ENCODE measurements around the gene SUMO1.

SUMO1 gene

DNA sequence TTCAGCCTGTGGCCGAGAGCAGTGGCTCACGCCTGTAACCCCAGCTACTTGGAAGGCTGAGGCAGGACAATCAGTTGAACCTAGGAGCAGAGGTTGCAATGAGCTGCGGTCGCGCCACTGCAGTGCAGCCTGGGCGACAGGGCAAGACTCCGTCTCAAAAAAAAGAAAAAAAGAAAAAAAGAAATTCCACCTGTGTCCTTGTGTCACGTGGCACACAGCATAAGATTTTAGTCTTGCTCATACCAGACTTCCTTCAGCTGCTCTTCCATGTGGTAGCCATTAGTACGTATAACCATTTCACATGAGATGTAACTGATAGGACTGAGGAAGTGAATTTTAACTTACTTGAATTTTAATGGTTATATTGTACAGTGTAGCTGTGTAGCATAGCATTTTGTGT, 31.2 kb upstream of the SUMO1 start:
- TF ChIP-seq, protein P1, sequence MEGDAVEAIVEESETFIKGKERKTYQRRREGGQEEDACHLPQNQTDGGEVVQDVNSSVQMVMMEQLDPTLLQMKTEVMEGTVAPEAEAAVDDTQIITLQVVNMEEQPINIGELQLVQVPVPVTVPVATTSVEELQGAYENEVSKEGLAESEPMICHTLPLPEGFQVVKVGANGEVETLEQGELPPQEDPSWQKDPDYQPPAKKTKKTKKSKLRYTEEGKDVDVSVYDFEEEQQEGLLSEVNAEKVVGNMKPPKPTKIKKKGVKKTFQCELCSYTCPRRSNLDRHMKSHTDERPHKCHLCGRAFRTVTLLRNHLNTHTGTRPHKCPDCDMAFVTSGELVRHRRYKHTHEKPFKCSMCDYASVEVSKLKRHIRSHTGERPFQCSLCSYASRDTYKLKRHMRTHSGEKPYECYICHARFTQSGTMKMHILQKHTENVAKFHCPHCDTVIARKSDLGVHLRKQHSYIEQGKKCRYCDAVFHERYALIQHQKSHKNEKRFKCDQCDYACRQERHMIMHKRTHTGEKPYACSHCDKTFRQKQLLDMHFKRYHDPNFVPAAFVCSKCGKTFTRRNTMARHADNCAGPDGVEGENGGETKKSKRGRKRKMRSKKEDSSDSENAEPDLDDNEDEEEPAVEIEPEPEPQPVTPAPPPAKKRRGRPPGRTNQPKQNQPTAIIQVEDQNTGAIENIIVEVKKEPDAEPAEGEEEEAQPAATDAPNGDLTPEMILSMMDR (IDR thresholded peaks at IDR 0.05) = no peak
- Mint-ChIP-seq H3K9me3 (no peaks in the 10 kb centered on the region), H3K4me1 (peaks cover 7% of the 10 kb centered on the region), H3K27me3 (ENCODE audit: low read depth, poor library complexity) (no peaks in the 10 kb centered on the region), H3K36me3 (ENCODE audit: low read depth) (peaks cover 9% of the 10 kb centered on the region), H3K27ac (no peak overlapping the region), H3K4me3 (no peak overlapping the region)
- no peak for DNase-seq

DNA sequence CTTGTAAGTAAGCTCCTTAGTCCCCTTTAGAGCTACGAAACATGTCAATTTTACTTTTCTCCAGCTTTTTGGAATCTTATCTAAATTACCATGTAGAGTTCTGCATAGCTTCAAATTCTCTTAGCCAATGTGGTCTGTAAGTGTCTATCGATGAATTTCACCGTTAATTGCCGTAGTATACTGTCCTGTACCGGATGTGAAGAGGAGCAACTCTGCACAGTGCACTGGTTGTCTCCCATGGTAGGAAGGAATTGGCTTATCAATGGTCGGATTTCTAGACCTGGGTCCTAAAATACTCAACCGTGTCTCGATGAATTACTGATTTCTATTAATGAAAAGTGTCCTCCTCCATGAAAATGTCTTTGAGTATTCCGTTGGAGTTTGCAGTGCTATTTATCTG, 29.1 kb upstream of the SUMO1 start:
- Mint-ChIP-seq H3K36me3 (ENCODE audit: low read depth) (peaks cover 9% of the 10 kb centered on the region), H3K4me1 (peaks cover 13% of the 10 kb centered on the region), H3K27me3 (ENCODE audit: low read depth, poor library complexity) (no peaks in the 10 kb centered on the region), H3K27ac (no peak overlapping the region), H3K4me3 (no peak overlapping the region), H3K9me3 (no peaks in the 10 kb centered on the region)
- TF ChIP-seq, protein P1 (IDR thresholded peaks at IDR 0.05) = no peak
- DNase-seq = no peak

DNA sequence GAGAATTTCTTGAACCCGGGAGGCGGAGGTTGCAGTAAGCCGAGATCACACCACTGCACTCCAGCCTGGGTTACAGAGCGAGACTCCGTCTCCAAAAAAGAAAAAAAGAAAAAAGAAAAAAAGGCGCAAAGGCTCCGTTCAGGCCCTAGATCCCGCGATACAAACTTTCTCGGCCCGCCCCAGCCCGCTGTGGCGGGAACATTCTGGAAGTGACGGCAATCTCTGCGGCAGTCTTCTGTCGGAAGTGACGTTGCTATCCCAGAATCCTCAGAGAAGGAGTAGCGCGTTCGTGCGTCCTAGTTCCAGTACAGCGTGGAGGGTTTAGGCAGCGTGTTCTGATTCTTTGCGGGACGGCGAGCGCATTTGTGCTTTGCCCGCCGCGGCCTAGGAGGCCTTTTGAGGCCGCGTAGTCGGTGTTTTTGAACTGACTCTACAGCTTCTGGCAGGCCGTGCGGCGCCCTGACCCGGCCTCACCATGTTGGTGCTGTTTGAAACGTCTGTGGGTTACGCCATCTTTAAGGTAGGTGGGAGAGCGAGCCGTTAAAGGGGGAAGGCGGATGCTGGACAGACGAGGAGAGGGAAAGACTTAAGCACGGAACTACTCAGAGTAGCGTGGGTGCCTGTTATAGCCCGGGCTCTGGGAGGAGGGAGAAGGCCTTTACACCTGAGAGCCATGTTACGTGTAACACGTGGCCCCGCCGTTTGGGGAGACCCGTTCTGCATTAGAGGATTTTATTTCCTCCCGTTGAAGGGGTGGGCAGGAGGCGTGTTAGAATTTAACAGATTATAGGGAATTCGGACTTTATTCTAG, 27.3 kb upstream of the SUMO1 start, which contains the start of gene NOP58:
TSS of gene NOP58 (plus strand) at position 297 of the 811 bp plus-strand sequence. CDS start at position 476, 179 bp downstream.
- H3K4me3 Mint-ChIP-seq = peak within 1 kb of the TSS; percentile 73

DNA sequence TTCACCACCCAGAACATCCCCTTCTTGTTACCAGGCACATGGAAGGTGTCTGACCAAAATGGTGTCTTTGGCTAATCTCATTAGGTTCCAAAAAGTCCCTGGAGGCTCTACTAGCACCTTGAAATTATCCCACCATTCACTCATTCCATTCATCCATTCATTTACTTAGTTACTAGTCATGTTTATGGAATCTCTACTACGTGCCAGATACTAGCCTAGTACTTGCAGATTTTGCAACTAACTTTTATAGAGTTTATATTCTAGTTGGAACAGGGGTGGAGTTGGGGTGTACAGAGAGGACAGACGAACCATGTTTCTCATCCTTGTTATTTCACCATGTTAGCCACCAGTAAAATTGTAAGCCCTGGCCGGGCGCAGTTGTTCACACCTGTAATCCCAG, 23.1 kb upstream of the SUMO1 start:
- no peak overlapping the region for H3K4me3 Mint-ChIP-seq
- DNase-seq = no peak
- H3K27ac Mint-ChIP-seq = no peak overlapping the region
- H3K4me1 Mint-ChIP-seq = peaks cover 7% of the 10 kb centered on the region
- H3K27me3 Mint-ChIP-seq (ENCODE audit: low read depth, poor library complexity) = no peaks in the 10 kb centered on the region
- TF ChIP-seq, protein P1 (IDR thresholded peaks at IDR 0.05) = no peak
- H3K36me3 Mint-ChIP-seq (ENCODE audit: low read depth) = no peaks in the 10 kb centered on the region
- no peaks in the 10 kb centered on the region for H3K9me3 Mint-ChIP-seq

More for the DNA sequence above, 27.3 kb upstream of the SUMO1 start, which contains the start of gene NOP58:
- TF ChIP-seq, protein P1 (IDR thresholded peaks at IDR 0.05) = no peak
- Mint-ChIP-seq H3K4me1 (peaks cover 13% of the 10 kb centered on the region), H3K27me3 (ENCODE audit: low read depth, poor library complexity) (no peaks in the 10 kb centered on the region), H3K36me3 (ENCODE audit: low read depth) (peaks cover 9% of the 10 kb centered on the region), H3K27ac (peak within 1 kb of the TSS; percentile 93), H3K9me3 (no peaks in the 10 kb centered on the region)
- peak; percentile 82 for DNase-seq

DNA sequence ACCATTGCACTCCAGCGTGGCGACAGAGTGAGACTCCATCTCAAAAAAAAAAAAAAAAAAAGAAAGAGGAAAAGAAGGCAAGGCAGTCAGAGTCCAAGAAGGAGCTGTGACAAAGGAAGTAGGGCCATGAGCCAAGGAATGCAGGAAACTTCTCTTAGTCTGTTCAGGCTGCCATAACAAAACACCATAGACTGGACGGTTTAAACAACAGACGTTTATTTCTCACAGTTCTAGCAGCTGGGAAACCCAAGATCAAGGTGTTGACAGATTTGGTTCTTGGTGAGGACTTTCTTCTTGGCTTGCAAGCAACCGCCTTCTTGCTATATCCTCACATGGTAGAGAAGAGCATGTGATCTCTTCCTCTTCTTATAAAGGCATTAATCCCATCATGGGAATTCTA, 13.1 kb upstream of the SUMO1 start:
- Mint-ChIP-seq H3K27me3 (ENCODE audit: low read depth, poor library complexity) (peaks cover 8% of the 10 kb centered on the region), H3K27ac (no peak overlapping the region), H3K4me1 (peaks cover 6% of the 10 kb centered on the region)

More for the DNA sequence above, 13.1 kb upstream of the SUMO1 start:
- peaks cover 16% of the 10 kb centered on the region for H3K9me3 Mint-ChIP-seq
- peaks cover 5% of the 10 kb centered on the region for H3K36me3 Mint-ChIP-seq (ENCODE audit: low read depth)
- no peak overlapping the region for H3K4me3 Mint-ChIP-seq
- no peak for DNase-seq
- TF ChIP-seq, protein P1 (IDR thresholded peaks at IDR 0.05) = no peak

Data from nephron progenitor cell (in vitro differentiated cells).